Left kidney (tissue), 2 donors: ENCODE results near the gene AJAP1. TPM values are rescaled to one million over a fixed set of nuclear protein-coding genes. Genes with fewer than 3 reads are reported as not detected.

Experiments used
- DNase-seq: peaks from one replicate; pipeline ENCODE4 v3.0.0-alpha.2; 2013
- polyA plus RNA-seq: library from polyadenylated mRNA; unstranded; fragments of 120-200 nt; gene quantifications from one replicate; pipeline ENCODE4 v1.2.1, GENCODE V29; 2013; ENCODE audit not compliant: insufficient read length

Gene AJAP1
- polyA plus RNA-seq, 1 donor = 0.68 TPM

DNA sequence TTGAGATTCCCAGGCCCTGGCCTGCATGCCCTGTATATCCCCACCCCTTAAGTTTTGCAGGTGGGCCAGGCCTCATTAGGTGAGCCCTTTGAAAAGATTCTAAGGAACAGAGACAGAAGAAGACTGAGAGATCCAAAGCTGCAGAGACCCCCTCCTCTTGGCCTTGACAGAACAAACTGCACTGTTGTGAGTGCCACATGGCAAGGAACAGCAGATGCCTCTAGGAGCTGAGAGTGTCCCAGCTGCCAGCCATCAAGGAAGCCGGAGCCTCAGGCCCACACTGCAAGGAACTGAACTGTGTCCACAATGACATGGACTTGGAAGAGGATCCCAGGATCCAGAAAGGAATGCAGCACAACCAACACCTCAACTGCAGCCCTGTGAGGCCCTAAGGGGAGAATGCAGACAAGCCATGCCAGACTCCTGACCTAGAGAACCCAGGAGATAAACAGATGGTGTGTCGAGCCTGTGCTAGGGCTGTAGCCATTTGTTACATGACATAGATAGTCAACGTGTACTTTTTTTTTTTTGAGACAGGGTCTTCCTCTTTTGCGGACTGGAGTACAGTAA lies 182.7 kb downstream of the AJAP1 start:
- DNase-seq = no peak

DNA sequence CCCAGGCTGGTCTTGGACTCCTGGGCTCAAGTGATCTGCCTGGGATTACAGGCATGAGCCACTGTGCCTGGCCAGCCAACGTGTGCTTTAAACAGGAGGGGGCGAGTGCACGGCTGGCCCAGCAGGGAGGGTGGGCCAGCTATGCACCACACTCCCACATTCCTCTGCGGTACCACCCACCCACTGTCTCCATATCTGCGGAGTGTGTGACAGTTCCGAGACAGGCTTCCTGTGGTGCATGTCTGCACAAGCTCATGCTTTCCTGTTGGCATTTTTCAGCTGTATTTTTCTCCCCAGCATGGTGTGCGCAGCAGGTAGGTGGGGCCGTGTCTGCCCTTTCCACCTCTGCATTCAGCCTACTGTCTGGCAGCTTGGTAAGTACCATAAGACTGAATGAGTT lies 183.3 kb downstream of the AJAP1 start:
- DNase-seq = no peak

DNA sequence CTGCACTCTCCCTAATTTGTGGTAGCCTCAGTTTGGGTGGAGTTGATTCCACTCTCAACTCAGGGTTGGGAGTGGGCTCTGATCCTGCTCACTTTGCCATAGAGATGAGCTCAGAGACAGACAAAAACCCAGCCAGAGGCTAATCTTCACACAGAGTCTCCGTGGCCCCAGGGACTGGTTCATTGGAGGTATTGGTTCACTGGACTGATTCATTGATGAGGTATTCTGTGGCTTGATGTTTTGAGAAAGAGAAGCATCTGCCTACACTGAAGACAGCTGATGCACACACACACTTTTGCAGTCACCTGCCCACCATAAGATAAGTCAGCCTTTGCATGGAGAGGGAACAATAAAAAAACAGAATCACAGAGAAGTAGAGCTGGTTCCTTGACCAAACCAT lies 183.8 kb downstream of the AJAP1 start:
- DNase-seq = no peak
